Uterus (tissue), 4 donors: ENCODE data around the gene DIAPH3. TPM values are rescaled to one million over a fixed set of nuclear protein-coding genes. Genes with fewer than 3 reads are reported as not detected.

ENCODE experiments used
- DNase-seq, 2 donors: peaks; one replicate each; pipeline ENCODE4 v3.0.0-alpha.2; 2019 to 2020
- H3K27ac ChIP-seq, 2 donors: fragments of 200-600 bp; sonication (generic); 1 replicate in 1 of 2; 2 replicates in 1 of 2; pipeline ENCODE4 v1.5.1; 2016 to 2018
- H3K27me3 ChIP-seq, 2 donors: fragments of 200-600 bp; sonication (generic); one replicate each; pipeline ENCODE4 v1.5.1; 2018 to 2019; ENCODE audit warnings: control low read depth in 1 of 2
- H3K36me3 ChIP-seq, 2 donors: fragments of 200-600 bp; sonication (generic); one replicate each; pipeline ENCODE4 v1.5.1; 2019; ENCODE audit warnings: control low read depth in 1 of 2
- H3K4me1 ChIP-seq, 2 donors: fragments of 200-600 bp; sonication (generic); one replicate each; pipeline ENCODE4 v1.5.1; 2018 to 2019; ENCODE audit warnings: control low read depth in 1 of 2
- H3K4me3 ChIP-seq, 2 donors: fragments of 200-600 bp; sonication (generic); 1 replicate in 1 of 2; 2 replicates in 1 of 2; pipeline ENCODE4 v1.5.1; 2018 to 2019; ENCODE audit warnings: mild to moderate bottlenecking in 1 of 2
- H3K9me3 ChIP-seq, 2 donors: fragments of 200-600 bp; sonication (generic); one replicate each; pipeline ENCODE4 v1.5.1; 2019; ENCODE audit warnings: control low read depth in 1 of 2
- POLR2A ChIP-seq, 2 donors: fragments of 450-650 bp; IDR thresholded peaks; one replicate each; pipeline ENCODE4 v1.6.1; 2016; ENCODE audit warnings: antibody characterized with exemption in 2 of 2, mild to moderate bottlenecking in 1 of 2, moderate library complexity in 1 of 2
- intact Hi-C: fragments of 100-400 bp; cut with DNase I; formaldehyde crosslinking; loops from one replicate; pipeline ENCODE4 v1.15.1; 2023; ENCODE audit warnings: low total_unique reads
- total RNA-seq, 4 donors: library from RNA; depleted of rRNA in 3 of 4; stranded (reverse); fragments of >200 nt in 3 of 4; gene quantifications; one replicate each; pipeline versions ENCODE4 v1.1.0 to v1.2.4, GENCODE V29; 2014 to 2023
- TF ChIP-seq, protein P1 (sequence below), 4 experiments: fragments of 200-600 bp in 2 of 4; fragments of 450-650 bp in 2 of 4; sonication (generic) in 2 of 4; IDR thresholded peaks; one replicate each; pipeline ENCODE4 v1.5.1; 2016 to 2019; ENCODE audit warnings: antibody characterized with exemption in 4 of 4, mild to moderate bottlenecking in 2 of 4, moderate library complexity in 1 of 4
- donor health status: DM: yes; HTN: yes; CAD: no.

The DIAPH3 gene
- total RNA-seq, 4 donors from 2014 or later: 11.4 TPM; not detected in 3

DNA sequence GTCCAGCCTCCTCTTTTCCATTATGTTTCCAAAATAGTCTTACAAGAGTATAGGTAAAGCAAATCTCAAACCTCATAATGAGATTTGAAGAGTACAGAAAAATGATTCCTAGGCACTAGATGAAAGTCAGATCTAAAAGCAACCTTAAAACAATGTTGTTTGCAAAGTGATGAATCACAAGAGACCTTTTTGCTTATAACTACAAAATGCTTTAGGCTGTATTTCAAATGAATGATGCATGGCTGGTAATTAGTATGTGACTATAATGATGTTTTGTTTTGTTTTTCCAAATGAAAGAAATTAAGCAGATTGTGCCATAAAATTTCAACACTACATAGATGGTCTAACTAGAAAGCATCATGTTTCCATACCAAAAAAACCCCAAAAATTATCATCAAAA, 272.7 kb downstream of the DIAPH3 start:
- no peak for DNase-seq
- no peaks in the 10 kb centered on the region for H3K9me3 ChIP-seq
- no peaks in the 10 kb centered on the region for H3K27me3 ChIP-seq
- no peak overlapping the region for H3K4me3 ChIP-seq
- H3K36me3 ChIP-seq: no peaks in the 10 kb centered on the region
- no peak overlapping the region for H3K27ac ChIP-seq
- H3K4me1 ChIP-seq: no peaks in the 10 kb centered on the region
- TF ChIP-seq, protein P1, sequence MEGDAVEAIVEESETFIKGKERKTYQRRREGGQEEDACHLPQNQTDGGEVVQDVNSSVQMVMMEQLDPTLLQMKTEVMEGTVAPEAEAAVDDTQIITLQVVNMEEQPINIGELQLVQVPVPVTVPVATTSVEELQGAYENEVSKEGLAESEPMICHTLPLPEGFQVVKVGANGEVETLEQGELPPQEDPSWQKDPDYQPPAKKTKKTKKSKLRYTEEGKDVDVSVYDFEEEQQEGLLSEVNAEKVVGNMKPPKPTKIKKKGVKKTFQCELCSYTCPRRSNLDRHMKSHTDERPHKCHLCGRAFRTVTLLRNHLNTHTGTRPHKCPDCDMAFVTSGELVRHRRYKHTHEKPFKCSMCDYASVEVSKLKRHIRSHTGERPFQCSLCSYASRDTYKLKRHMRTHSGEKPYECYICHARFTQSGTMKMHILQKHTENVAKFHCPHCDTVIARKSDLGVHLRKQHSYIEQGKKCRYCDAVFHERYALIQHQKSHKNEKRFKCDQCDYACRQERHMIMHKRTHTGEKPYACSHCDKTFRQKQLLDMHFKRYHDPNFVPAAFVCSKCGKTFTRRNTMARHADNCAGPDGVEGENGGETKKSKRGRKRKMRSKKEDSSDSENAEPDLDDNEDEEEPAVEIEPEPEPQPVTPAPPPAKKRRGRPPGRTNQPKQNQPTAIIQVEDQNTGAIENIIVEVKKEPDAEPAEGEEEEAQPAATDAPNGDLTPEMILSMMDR (IDR thresholded peaks at IDR 0.05): no peak
- no peak for TF ChIP-seq POLR2A (IDR thresholded peaks at IDR 0.05)
- intact Hi-C loops: no loop called here

GRCh38 chr13:59890054-59890453, 273.7 kb downstream of the DIAPH3 start:
- H3K4me1 ChIP-seq: no peaks in the 10 kb centered on the region
- H3K36me3 ChIP-seq: no peaks in the 10 kb centered on the region
- no peaks in the 10 kb centered on the region for H3K9me3 ChIP-seq
- no peak overlapping the region for H3K4me3 ChIP-seq
- H3K27me3 ChIP-seq: no peaks in the 10 kb centered on the region
- TF ChIP-seq, protein P1 (IDR thresholded peaks at IDR 0.05): no peak
- no peak for TF ChIP-seq POLR2A (IDR thresholded peaks at IDR 0.05)
- no peak overlapping the region for H3K27ac ChIP-seq
- DNase-seq: no peak
- intact Hi-C loops: no loop called here

GRCh38 chr13:59888408-59888807, 275.3 kb downstream of the DIAPH3 start:
- no peak for DNase-seq
- no peaks in the 10 kb centered on the region for H3K9me3 ChIP-seq
- H3K27ac ChIP-seq: no peak overlapping the region
- H3K36me3 ChIP-seq: no peaks in the 10 kb centered on the region
- intact Hi-C loops: no loop called here
- no peaks in the 10 kb centered on the region for H3K27me3 ChIP-seq
- no peaks in the 10 kb centered on the region for H3K4me1 ChIP-seq
- H3K4me3 ChIP-seq: no peak overlapping the region
- TF ChIP-seq, protein P1 (IDR thresholded peaks at IDR 0.05): no peak
- no peak for TF ChIP-seq POLR2A (IDR thresholded peaks at IDR 0.05)

DNA sequence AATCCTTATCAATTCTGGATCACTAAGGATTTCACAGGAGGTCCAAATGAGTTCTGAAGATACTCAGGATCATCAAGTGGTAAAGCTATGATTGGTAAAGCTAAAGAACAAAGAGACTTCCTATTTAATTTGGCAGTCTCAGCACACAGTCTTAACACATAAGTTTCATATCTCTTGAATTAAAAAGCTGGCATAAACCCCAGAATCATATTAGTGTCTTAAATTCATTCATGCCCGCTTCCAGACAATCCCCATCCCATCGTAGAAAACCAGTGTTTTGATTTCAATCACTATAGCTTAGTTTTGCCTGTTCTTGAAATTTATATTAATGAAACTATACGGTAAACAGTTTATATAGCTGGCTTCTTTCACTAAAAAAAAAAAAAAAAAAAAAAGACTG, 278.7 kb downstream of the DIAPH3 start:
- intact Hi-C loops: no loop called here
- no peak for TF ChIP-seq POLR2A (IDR thresholded peaks at IDR 0.05)
- TF ChIP-seq, protein P1 (IDR thresholded peaks at IDR 0.05): no peak
- H3K4me1 ChIP-seq: no peaks in the 10 kb centered on the region
- no peak overlapping the region for H3K27ac ChIP-seq
- no peaks in the 10 kb centered on the region for H3K27me3 ChIP-seq
- no peak overlapping the region for H3K4me3 ChIP-seq
- no peaks in the 10 kb centered on the region for H3K36me3 ChIP-seq
- DNase-seq: no peak
- no peaks in the 10 kb centered on the region for H3K9me3 ChIP-seq

DNA sequence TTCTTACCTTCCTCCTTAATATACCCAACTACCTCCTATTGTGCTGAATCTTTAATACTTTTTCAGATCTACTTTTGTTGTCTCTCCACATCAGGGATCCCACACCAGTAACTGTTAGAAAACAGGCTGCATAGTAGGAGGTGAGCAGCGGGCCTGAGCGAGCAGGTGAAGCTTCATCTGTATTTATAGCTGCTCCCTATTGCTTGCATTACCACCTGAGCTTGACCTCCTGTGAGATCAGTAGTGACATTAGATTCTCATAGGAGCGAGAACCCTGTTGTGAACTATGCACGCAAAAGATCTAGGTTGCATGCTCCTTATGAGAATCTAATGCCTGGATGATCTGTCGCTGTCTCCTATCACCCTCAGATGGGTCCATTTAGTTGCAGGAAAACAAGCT, 279.8 kb downstream of the DIAPH3 start:
- no peaks in the 10 kb centered on the region for H3K9me3 ChIP-seq
- no peak for DNase-seq
- no peak overlapping the region for H3K27ac ChIP-seq
- TF ChIP-seq, protein P1 (IDR thresholded peaks at IDR 0.05): no peak
- TF ChIP-seq POLR2A (IDR thresholded peaks at IDR 0.05): no peak
- no peaks in the 10 kb centered on the region for H3K4me1 ChIP-seq
- intact Hi-C loops: no loop called here
- no peaks in the 10 kb centered on the region for H3K27me3 ChIP-seq
- H3K4me3 ChIP-seq: no peak overlapping the region
- no peaks in the 10 kb centered on the region for H3K36me3 ChIP-seq
